H1 (cell line): ENCODE measurements around the gene KRT32. TPM values are rescaled to one million over a fixed set of nuclear protein-coding genes. Genes with fewer than 3 reads are reported as not detected.

Experiments
- CTCF ChIA-PET: fragments of 300-600 bp; sonication (Branson Sonifier 250); formaldehyde crosslinking; loops from one replicate; lab custom pipeline; 2021; ENCODE audit not compliant: partially characterized antibody; lab: Charles Lee
- POLR2A ChIA-PET: fragments of 300-600 bp; sonication (Branson Sonifier 250); formaldehyde crosslinking; loops from one replicate; lab custom pipeline; 2021; ENCODE audit warnings: inconsistent platforms; ENCODE audit not compliant: partially characterized antibody; lab: Charles Lee
- DNase-seq, 2 experiments: peaks; one replicate each; pipeline versions ENCODE4 v3.0.0 to v3.0.0-alpha.2; 2010 to 2022; ENCODE audit warnings: low spot score in 2 of 2, low read depth in 1 of 2, mixed read lengths in 1 of 2
- FAIRE-seq: peaks from 2 replicates; lab custom pipeline; 2011; peaks lifted over from hg19 to GRCh38; lab: Jason Lieb, UNC
- H2AFZ ChIP-seq: 2 replicates; pipeline ENCODE4 v1.8.1; 2012; ENCODE audit warnings: low read length, inconsistent platforms
- H2AK5ac ChIP-seq: 2 replicates; pipeline ENCODE4 v1.6.1; 2013; ENCODE audit warnings: low read depth, low read length
- H2BK120ac ChIP-seq: replicated peaks from 2 replicates; pipeline ENCODE3; 2013; ENCODE audit warnings: low read depth, low read length, inconsistent platforms
- H2BK12ac ChIP-seq: 2 replicates; pipeline ENCODE4 v1.6.1; 2013; ENCODE audit warnings: low read depth, low read length
- H2BK15ac ChIP-seq: 2 replicates; pipeline ENCODE4 v1.6.1; 2013; ENCODE audit warnings: low read length
- H2BK20ac ChIP-seq: 2 replicates; pipeline ENCODE4 v1.6.1; 2013; ENCODE audit warnings: low read length
- H2BK5ac ChIP-seq: 2 replicates; pipeline ENCODE4 v1.6.1; 2013; ENCODE audit warnings: low read depth, low read length
- H3K14ac ChIP-seq: 2 replicates; pipeline ENCODE4 v1.6.1; 2013; ENCODE audit warnings: inconsistent platforms; ENCODE audit not compliant: insufficient read length
- H3K18ac ChIP-seq: 2 replicates; pipeline ENCODE4 v1.6.1; 2013; ENCODE audit warnings: low read length; ENCODE audit errors: extremely low read depth
- H3K23ac ChIP-seq: 2 replicates; pipeline ENCODE4 v1.6.1; 2013; ENCODE audit warnings: inconsistent platforms; ENCODE audit not compliant: insufficient read length
- H3K23me2 ChIP-seq: 2 replicates; pipeline ENCODE4 v1.6.1; 2013; ENCODE audit warnings: low read depth, low read length
- H3K27ac ChIP-seq: 2 replicates; pipeline ENCODE4 v1.6.1; 2011; ENCODE audit warnings: low read depth, low read length, inconsistent platforms
- H3K27me3 ChIP-seq, 4 experiments: replicated peaks in 1 of 4; 1 replicate in 1 of 4; 2 replicates in 3 of 4; pipeline versions ENCODE4 v1.6.1 to v1.8.1; 2011 to 2013; ENCODE audit warnings: low read length in 3 of 4, mild to moderate bottlenecking in 3 of 4, inconsistent platforms in 2 of 4, mixed read lengths in 2 of 4, moderate library complexity in 1 of 4; ENCODE audit not compliant: control insufficient read depth in 3 of 4, insufficient read depth in 3 of 4; ENCODE audit errors: extremely low read depth in 1 of 4
- H3K36me3 ChIP-seq, 4 experiments: 2 replicates each; pipeline versions ENCODE4 v1.6.1 to v1.8.1; 2011 to 2013; ENCODE audit warnings: mild to moderate bottlenecking in 4 of 4, low read length in 3 of 4, moderate library complexity in 2 of 4, control low read depth in 1 of 4, inconsistent platforms in 1 of 4; ENCODE audit not compliant: insufficient read depth in 4 of 4, control insufficient read depth in 2 of 4
- H3K4ac ChIP-seq: replicated peaks from 2 replicates; pipeline ENCODE3; 2013; ENCODE audit warnings: low read length, low read depth, mixed read lengths, inconsistent platforms; ENCODE audit not compliant: insufficient read length
- H3K4me1 ChIP-seq, 4 experiments: replicated peaks in 1 of 4; 1 replicate in 1 of 4; 2 replicates in 3 of 4; pipeline versions ENCODE4 v1.6.1 to v1.8.1; 2011 to 2013; ENCODE audit warnings: low read length in 3 of 4, inconsistent platforms in 2 of 4, mixed read lengths in 1 of 4; ENCODE audit not compliant: insufficient read depth in 4 of 4, control insufficient read depth in 3 of 4
- H3K4me2 ChIP-seq, 2 experiments: 2 replicates each; pipeline versions ENCODE4 v1.6.1 to v1.8.1; 2011 to 2013; ENCODE audit warnings: low read depth in 2 of 2, low read length in 2 of 2, control low read depth in 1 of 2, inconsistent platforms in 1 of 2, mild to moderate bottlenecking in 1 of 2; ENCODE audit not compliant: insufficient read depth in 1 of 2
- H3K4me3 ChIP-seq, 4 experiments: fragments of 200-600, 300-600 bp in 1 of 4; sonication (generic), shearing (Covaris generic), sonication (Bioruptor Twin) in 1 of 4; 2 replicates each; pipeline versions ENCODE4 v1.5.1 to v1.8.1; 2011 to 2016; ENCODE audit warnings: low read length in 4 of 4, low read depth in 3 of 4, control low read depth in 2 of 4, inconsistent platforms in 2 of 4, mild to moderate bottlenecking in 2 of 4, mixed read lengths in 1 of 4, moderate library complexity in 1 of 4; ENCODE audit not compliant: insufficient read depth in 2 of 4; ENCODE audit errors: extremely low read depth in 1 of 4
- H3K56ac ChIP-seq: replicated peaks from 2 replicates; pipeline ENCODE3; 2013; ENCODE audit warnings: low read depth, mild to moderate bottlenecking, mixed read lengths, low read length, inconsistent platforms; ENCODE audit not compliant: insufficient read length
- H3K79me1 ChIP-seq: 2 replicates; pipeline ENCODE4 v1.6.1; 2013; ENCODE audit warnings: low read depth, low read length, control low read depth
- H3K79me2 ChIP-seq, 2 experiments: 2 replicates each; pipeline versions ENCODE4 v1.6.1 to v1.8.1; 2012 to 2013; ENCODE audit warnings: low read length in 2 of 2, mild to moderate bottlenecking in 2 of 2, inconsistent platforms in 1 of 2; ENCODE audit not compliant: insufficient read depth in 2 of 2, control insufficient read depth in 1 of 2
- H3K9ac ChIP-seq, 4 experiments: replicated peaks in 1 of 4; 1 replicate in 1 of 4; 2 replicates in 3 of 4; pipeline versions ENCODE4 v1.6.1 to v1.8.1; 2011 to 2013; ENCODE audit warnings: low read depth in 3 of 4, low read length in 3 of 4, control low read depth in 2 of 4, mild to moderate bottlenecking in 2 of 4, moderate library complexity in 2 of 4, inconsistent platforms in 1 of 4; ENCODE audit errors: extremely low read depth in 1 of 4
- H3K9me3 ChIP-seq, 2 experiments: 2 replicates each; pipeline versions ENCODE4 v1.6.1 to v1.8.1; 2012 to 2013; ENCODE audit warnings: mild to moderate bottlenecking in 2 of 2, moderate library complexity in 2 of 2, control low read depth in 1 of 2, inconsistent platforms in 1 of 2, low read depth in 1 of 2, low read length in 1 of 2, mixed read lengths in 1 of 2; ENCODE audit not compliant: insufficient read depth in 2 of 2
- H4K20me1 ChIP-seq, 2 experiments: replicated peaks in 1 of 2; 2 replicates each; pipeline versions ENCODE3 to v1.8.1; 2011 to 2013; ENCODE audit warnings: inconsistent platforms in 2 of 2, low read length in 2 of 2, mild to moderate bottlenecking in 1 of 2; ENCODE audit not compliant: insufficient read depth in 2 of 2, control insufficient read depth in 1 of 2
- H4K5ac ChIP-seq: 2 replicates; pipeline ENCODE4 v1.6.1; 2013; ENCODE audit warnings: low read length, low read depth, mixed read lengths, inconsistent platforms; ENCODE audit not compliant: insufficient read length
- H4K8ac ChIP-seq: 2 replicates; pipeline ENCODE4 v1.8.0; 2013; ENCODE audit warnings: mild to moderate bottlenecking, moderate library complexity, low read length, inconsistent platforms; ENCODE audit not compliant: insufficient read depth; ENCODE audit errors: extremely low read depth
- H4K91ac ChIP-seq: replicated peaks from 2 replicates; pipeline ENCODE3; 2013; ENCODE audit warnings: low read length, mixed read lengths, inconsistent platforms; ENCODE audit not compliant: insufficient read length
- ASH2L ChIP-seq: fragments of 200-600, 300-600 bp; sonication (generic); IDR thresholded peaks from one replicate; pipeline ENCODE4 v1.7.1; 2017; ENCODE audit warnings: low read length
- SP2 ChIP-seq: IDR thresholded peaks from 2 replicates; pipeline ENCODE4 v1.6.1; 2012; ENCODE audit warnings: mild to moderate bottlenecking, low read length, inconsistent platforms
- WGBS, 2 experiments: shearing (Covaris generic) in 1 of 2; methylation state at CpG; one replicate each; pipeline versions ENCODE4 v1.1.6 to v1.1.7; 2013 to 2015; ENCODE audit warnings: low lambda C conversion rate in 2 of 2, mixed read lengths in 2 of 2, inconsistent platforms in 1 of 2, low coverage in 1 of 2, missing lambda C conversion rate in 1 of 2; ENCODE audit not compliant: insufficient replicate concordance in 2 of 2, insufficient coverage in 1 of 2, insufficient read length in 1 of 2; ENCODE audit errors: extremely low coverage in 1 of 2, missing lambda C conversion rate in 1 of 2; 5-methylcytosine and 5-hydroxymethylcytosine counted together
- polyA plus RNA-seq, 7 experiments: library from polyadenylated mRNA; depleted of rRNA in 3 of 7; stranded (reverse) in 5 of 7; unstranded in 2 of 7; fragments of >200 nt in 5 of 7; fragments of 200-250 nt in 2 of 7; gene quantifications; 1 replicate in 5 of 7; 2 replicates in 1 of 7; 4 replicates in 1 of 7; pipeline versions ENCODE4 v1.2.1 to v1.2.3, GENCODE V29; 2011 to 2013; ENCODE audit warnings: missing spikeins in 2 of 7, mixed read lengths in 2 of 7
- total RNA-seq: library from RNA; stranded (reverse); fragmentation: NEBNext Ultra II Directional; extraction: Animal tissue kit (Norgen Biotek cat#: 25700); gene quantifications from 2 replicates; pipeline ENCODE4 v1.2.1, GENCODE V29; 2021

The KRT32 gene
- total and polyA plus RNA-seq, 2 of the 8 experiments (the other 6 are each of a cell fraction or from before 2014, with no cell fraction given): not detected

- FAIRE-seq (no peak), DNase-seq (no peak)
- Histone ChIP-seq H3K56ac (no peak overlapping the region), H2BK5ac (no peak overlapping the region), H3K36me3 (no peaks in the 10 kb centered on the region), H3K4me1 (no peaks in the 10 kb centered on the region; a peak in 1 of 7 replicates), H2BK15ac (no peak overlapping the region), H3K23ac (no peak overlapping the region), H2BK12ac (no peak overlapping the region), H4K5ac (no peak overlapping the region), H3K4me3 (no peak overlapping the region), H3K9me3 (no peaks in the 10 kb centered on the region), H4K20me1 (no peaks in the 10 kb centered on the region), H3K4me2 (no peak overlapping the region), H2BK120ac (no peak overlapping the region), H3K79me1 (no peaks in the 10 kb centered on the region), H2AK5ac (no peak overlapping the region), H3K23me2 (no peaks in the 10 kb centered on the region), H3K27me3 (no peaks in the 10 kb centered on the region), H3K79me2 (no peaks in the 10 kb centered on the region), H2BK20ac (no peak overlapping the region), H3K18ac (no peak overlapping the region), H4K8ac (no peak overlapping the region), H3K27ac (no peak overlapping the region), H3K4ac (no peak overlapping the region), H3K14ac (no peak overlapping the region), H3K9ac (no peak overlapping the region), H4K91ac (no peak overlapping the region), H2AFZ (no peak overlapping the region)
- WGBS, 2 experiments: 87% methylated on average over 4 of the region's 4 CpGs; no CpG with 5 or more reads in 1 of the 2 experiments
- no peak for TF ChIP-seq ASH2L
- TF ChIP-seq SP2: no peak
- POLR2A ChIA-PET: no interaction called here
- CTCF ChIA-PET: no interaction called here
Measured at GRCh38 chr17:41421617-41422016, 45.6 kb downstream of the KRT32 start.
